Measurements from ENCODE around the gene VWA1. TPM values are rescaled to one million over a fixed set of nuclear protein-coding genes. Genes with fewer than 3 reads are reported as not detected.

Gene VWA1, protein sequence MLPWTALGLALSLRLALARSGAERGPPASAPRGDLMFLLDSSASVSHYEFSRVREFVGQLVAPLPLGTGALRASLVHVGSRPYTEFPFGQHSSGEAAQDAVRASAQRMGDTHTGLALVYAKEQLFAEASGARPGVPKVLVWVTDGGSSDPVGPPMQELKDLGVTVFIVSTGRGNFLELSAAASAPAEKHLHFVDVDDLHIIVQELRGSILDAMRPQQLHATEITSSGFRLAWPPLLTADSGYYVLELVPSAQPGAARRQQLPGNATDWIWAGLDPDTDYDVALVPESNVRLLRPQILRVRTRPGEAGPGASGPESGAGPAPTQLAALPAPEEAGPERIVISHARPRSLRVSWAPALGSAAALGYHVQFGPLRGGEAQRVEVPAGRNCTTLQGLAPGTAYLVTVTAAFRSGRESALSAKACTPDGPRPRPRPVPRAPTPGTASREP
- 5.3 TPM for total RNA-seq

DNA sequence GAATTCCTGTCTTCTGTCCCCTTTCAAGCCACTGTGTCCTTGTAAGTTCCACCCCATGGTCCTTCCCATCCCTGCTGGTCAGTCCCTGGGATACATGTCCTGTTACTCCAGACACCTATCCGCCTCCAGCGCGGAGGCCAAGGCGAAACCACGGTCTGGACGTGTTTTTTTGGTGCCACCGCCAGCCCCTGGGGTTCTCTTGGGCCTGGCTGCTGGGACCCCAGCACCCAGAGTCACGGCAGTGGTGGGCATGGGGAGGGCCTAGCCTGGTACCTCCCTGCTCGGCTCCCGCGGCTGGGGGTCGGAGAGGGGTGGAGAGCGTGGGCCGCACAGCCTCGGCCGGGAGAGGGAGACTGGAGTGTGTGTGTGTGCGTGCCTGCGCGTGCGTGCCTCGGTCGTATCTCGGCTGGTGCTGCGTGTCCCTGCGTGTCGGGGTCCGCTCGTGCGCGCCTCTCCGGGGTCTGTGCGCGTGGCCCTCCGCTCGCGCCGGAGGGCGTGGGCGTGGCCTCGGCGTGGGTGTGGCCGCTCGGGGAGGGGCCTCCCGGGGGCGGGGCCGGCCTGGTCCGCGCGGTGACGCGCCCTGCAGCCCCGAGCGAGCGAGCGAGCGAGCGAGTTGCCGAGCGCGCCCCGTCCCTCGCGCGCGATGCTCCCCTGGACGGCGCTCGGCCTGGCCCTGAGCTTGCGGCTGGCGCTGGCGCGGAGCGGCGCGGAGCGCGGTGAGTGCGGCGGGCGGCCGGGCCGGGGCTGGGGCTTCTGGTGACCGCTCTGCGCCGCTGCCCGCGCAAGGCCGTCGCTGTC, at the start of gene VWA1:
TSS of gene VWA1 (plus strand) at position 585 of the 798 bp plus-strand sequence. CDS start at position 644, 59 bp downstream.

DNA sequence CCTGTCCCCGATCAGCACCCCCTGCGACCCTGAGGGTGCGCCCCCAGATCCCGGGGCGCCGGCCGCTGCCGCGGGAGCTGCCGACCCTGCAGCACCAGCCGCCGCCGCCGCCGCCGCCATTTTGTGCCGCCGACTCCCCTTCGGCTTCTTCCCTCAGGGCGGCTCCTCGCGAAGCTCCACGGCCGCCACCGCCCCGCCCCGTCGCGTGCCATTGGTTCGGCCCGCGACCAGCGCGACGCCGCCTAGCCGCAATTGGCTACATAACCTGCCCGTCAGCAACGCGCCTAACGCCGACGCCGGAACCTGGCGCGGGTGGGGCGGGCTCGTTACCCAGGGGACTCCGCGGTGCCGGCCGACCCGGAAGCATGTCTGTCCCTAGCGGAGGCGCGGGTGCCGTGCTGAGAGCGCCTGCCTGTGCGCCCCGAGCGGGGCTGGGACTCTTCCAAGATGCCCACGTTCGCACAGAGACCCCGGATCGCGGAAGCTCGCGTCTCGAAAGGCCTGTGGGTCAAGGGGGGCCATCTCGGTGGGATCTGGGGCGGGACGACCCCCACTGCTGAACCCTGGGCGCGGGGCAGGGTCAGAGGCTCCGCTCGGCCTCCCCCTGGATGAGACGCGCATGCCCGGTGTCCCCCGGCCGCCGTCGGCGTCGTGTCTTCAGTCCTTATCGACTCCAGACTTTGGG, 36.2 kb upstream of the VWA1 start, which contains the start of gene CCNL2:
TSS of gene CCNL2 (minus strand) at position 149 of the 685 bp plus-strand sequence. CDS start at position 120, 29 bp downstream.

DNA sequence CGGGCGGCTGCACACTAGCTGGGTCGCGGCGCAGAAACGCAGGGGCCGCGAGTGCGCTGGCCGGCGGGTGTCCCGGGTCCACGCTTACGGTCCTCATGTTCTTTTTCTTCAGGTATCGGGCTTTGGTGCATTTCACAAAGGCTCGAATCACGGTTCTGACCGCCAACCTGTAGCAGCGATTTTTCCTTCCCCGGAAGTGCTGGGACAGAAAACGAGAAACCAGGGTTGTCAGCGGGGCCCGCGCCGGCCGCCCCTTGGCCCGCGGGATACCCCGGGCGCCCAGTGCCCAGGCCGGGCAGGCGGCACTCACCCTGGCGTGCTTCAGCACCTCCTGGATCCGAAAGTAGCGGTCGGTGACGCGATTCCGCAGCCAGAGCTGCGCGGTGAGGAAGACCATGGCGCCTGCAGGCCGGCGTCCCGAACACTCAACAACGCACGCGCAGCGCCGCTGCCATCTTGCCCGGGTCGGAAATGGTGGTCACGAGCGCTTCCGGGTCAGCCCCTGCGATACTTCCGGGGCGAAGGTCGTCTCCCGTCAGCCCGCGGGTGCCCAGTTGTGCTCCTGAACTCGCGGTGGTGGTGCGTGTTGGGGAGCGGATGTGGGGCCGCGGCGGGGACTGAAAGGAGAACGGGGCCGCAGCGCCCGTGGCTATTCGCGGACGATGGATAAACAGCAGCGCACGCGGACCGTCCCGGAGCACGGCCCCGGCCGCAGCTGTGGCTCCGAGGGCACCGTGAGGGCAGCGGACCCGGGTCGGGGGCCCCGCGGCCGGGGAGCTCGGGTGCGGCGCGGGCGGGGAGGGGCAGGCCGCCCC, 28.5 kb upstream of the VWA1 start, which contains the start of gene MRPL20:
TSS of gene MRPL20 (minus strand) at position 473 of the 815 bp plus-strand sequence. CDS start at position 397, 76 bp downstream.

DNA sequence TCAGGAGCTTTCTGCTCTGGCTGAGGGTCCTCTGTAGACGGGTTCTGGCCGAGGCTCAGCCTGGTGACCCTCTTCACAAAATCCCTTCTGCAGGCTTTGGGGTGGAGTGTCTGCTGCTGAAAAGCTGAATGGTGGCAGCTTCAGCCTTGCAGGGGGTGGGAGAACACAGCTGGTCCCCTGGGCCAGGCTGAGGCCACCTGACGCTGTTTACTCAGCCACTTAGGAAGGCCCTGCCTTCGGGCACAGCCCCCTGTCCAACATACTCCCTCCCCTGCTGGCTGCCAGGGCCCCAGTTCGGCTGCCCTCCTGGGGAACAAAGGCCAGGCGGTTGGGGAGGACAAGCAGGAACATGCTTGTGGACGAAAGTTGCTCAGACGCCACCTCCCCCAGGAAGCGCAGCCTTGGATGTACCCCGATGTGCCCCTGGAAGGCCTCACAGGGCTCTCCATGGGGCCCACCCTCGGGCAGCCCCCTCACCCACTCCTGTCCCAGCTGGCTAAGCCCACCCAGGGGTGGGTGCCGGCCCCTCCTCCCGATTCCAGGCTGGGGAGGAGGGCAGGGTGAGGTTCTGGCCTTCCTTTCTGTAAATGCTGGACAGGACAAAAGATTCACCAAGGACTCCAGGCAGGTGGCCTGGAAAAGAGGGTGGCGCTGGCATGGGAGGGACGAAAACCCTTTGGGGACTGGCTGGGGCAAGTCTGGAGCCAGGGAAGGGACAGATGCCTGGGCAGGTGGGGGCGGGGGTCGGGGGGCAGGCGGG, 14.2 kb upstream of the VWA1 start, which contains the start of gene ANKRD65:
TSS of gene ANKRD65 (minus strand) at position 130 of the 760 bp plus-strand sequence. CDS start 271 bp downstream, outside the sequence.

DNA sequence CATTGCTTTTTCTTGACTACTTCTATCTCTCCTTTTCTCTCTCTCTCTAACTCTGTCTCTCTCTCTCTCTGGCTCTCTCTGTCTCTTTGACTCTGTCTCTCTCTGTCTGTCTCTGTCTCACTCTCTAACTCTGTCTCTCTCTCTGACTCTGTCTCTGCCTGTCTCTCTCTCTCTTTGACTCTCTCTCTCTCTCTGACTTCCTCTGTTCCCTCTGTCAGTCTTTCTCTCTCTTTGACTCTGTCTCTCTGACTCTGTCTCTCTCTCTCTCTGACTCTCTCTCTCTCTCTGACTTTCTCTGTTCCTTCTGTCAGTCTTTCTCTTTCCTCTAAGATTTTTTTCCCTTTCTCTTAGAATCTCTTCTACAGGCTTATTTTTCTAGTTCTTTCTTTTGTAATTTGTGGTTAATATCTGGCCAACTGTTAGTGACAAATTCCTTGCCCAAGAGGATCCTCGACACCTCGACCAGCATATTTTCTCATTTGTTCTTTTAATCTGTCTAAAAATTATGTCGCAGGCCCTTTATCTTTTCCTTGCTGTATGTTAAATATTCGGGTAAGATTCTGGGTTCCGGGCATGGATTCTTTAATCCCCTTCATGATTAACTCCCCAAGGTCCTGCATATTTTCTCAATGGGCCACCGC, 13.7 kb downstream of the VWA1 start, which contains the start of gene ATAD3C:
TSS of gene ATAD3C (plus strand) at position 591 of the 641 bp plus-strand sequence. CDS start 995 bp downstream, outside the sequence.

DNA sequence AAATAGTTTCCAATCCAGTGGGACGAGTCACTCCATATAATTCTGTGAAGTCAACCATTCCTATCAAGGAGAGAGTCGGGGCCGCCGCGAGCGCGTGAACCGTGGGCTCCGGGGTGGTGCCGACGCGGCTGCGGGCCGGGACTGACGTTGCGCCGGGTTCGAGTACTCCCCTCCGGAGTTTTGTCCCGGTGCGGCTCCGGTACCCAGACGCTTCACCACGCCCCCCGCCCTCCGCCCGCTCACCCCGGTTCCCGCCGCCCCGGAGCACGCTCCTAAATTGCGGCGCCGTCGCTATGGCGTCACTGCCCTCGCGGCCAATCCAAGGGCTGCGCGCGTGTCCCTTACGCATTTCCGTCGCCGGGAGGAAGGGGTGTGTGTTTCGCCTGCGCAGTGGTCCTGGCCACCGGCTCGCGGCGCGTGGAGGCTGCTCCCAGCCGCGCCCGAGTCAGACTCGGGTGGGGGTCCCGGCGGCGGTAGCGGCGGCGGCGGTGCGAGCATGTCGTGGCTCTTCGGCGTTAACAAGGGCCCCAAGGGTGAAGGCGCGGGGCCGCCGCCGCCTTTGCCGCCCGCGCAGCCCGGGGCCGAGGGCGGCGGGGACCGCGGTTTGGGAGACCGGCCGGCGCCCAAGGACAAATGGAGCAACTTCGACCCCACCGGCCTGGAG, 36.0 kb downstream of the VWA1 start, which contains the start of gene ATAD3B:
TSS of gene ATAD3B (plus strand) at position 377 of the 664 bp plus-strand sequence. CDS start at position 497, 120 bp downstream.

Other genes starting within 250 kb of the VWA1 start
- not detected for gene TNFRSF18, start 229.1 kb upstream of the VWA1 start, total RNA-seq
- gene TNFRSF4, start 221.5 kb upstream of the VWA1 start, total RNA-seq, result not detected
- 30.4 TPM for gene SDF4, start 203.7 kb upstream of the VWA1 start, total RNA-seq
- gene B3GALT6, start 203.5 kb upstream of the VWA1 start, total RNA-seq, result 22.1 TPM
- not detected for gene C1QTNF12, start 189.0 kb upstream of the VWA1 start, total RNA-seq
- gene UBE2J2, start 161.8 kb upstream of the VWA1 start, total RNA-seq, result 42.2 TPM
- 2.5 TPM for gene SCNN1D, start 155.3 kb upstream of the VWA1 start, total RNA-seq
- 61.6 TPM for gene ACAP3, start 127.8 kb upstream of the VWA1 start, total RNA-seq
- gene PUSL1, start 127.1 kb upstream of the VWA1 start, total RNA-seq, result 15.2 TPM
- 37.8 TPM for gene INTS11, start 111.0 kb upstream of the VWA1 start, total RNA-seq
- gene CPTP, start 110.9 kb upstream of the VWA1 start, total RNA-seq, result 13.8 TPM
- gene TAS1R3, start 104.4 kb upstream of the VWA1 start, total RNA-seq, result 0.23 TPM
- 58.6 TPM for gene DVL1, start 86.3 kb upstream of the VWA1 start, total RNA-seq
- 11.5 TPM for gene MXRA8, start 77.1 kb upstream of the VWA1 start, total RNA-seq
- gene AURKAIP1, start 60.5 kb upstream of the VWA1 start, total RNA-seq, result 39.2 TPM
- 107 TPM for gene CCNL2, start 36.4 kb upstream of the VWA1 start, total RNA-seq
- 65.0 TPM for gene MRPL20, start 28.4 kb upstream of the VWA1 start, total RNA-seq
- 1.6 TPM for gene ANKRD65, start 14.4 kb upstream of the VWA1 start, total RNA-seq
- gene ATAD3C, start 14.0 kb downstream of the VWA1 start, total RNA-seq, result not detected
- 9.9 TPM for gene ATAD3B, start 36.1 kb downstream of the VWA1 start, total RNA-seq
- gene ATAD3A, start 76.5 kb downstream of the VWA1 start, total RNA-seq, result 12.9 TPM
- 14.5 TPM for gene TMEM240, start 104.9 kb downstream of the VWA1 start, total RNA-seq
- 51.7 TPM for gene SSU72, start 139.2 kb downstream of the VWA1 start, total RNA-seq
- gene FNDC10, start 164.4 kb downstream of the VWA1 start, total RNA-seq, result 8.3 TPM
- gene MIB2, start 179.8 kb downstream of the VWA1 start, total RNA-seq, result 48.0 TPM
- 0.92 TPM for gene MMP23B, start 196.5 kb downstream of the VWA1 start, total RNA-seq
- 10.8 TPM for gene CDK11B, start 223.3 kb downstream of the VWA1 start, total RNA-seq